ENCODE measurements around the gene KRT84.

The KRT84 gene

GRCh38 chr12:52391618-52392002 is 6.2 kb upstream of the KRT84 start:
- in situ Hi-C loops (cut with MboI; ENCODE audit: low pct_unique_long_range_greater_than_20kb, low sequenced_read_pairs), result loop anchor here (25.0 kb wide), 1 partner anchor 596 kb away; no protein-coding TSS in a partner anchor
- no peak for DNase-seq

- peak; percentile 11 for DNase-seq
- in situ Hi-C loops (cut with MboI; ENCODE audit: low pct_unique_long_range_greater_than_20kb, low sequenced_read_pairs), result loop anchor here (25.0 kb wide), 1 partner anchor 596 kb away; no protein-coding TSS in a partner anchor
Observed at GRCh38 chr12:52390739-52391617, 5.5 kb upstream of the KRT84 start.

- in situ Hi-C loops (cut with MboI; ENCODE audit: low pct_unique_long_range_greater_than_20kb, low sequenced_read_pairs), result loop anchor here (25.0 kb wide), 1 partner anchor 598 kb away; no protein-coding TSS in a partner anchor
- DNase-seq, result no peak
Observed at GRCh38 chr12:52389313-52390207, 4.1 kb upstream of the KRT84 start.

DNA sequence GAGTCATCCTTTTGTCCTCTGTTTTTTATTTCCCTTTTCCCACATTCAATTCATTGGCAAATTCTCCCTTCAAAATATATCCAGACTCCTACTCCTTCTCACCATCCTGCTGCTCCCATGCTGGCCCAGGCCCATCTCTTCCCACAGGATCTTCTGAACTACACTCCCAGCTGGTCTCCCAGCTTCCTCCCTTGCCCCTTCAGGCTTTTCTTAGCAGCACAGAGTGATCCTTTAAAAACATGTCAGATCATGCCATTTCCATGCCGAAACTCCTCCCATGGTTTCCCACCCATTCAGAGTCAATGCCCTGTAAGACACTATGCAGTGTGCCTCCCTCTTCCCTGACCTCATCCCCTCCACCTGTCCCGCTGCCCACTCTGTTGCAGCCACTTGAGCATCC is 2.4 kb upstream of the KRT84 start:
- in situ Hi-C loops (cut with MboI; ENCODE audit: low pct_unique_long_range_greater_than_20kb, low sequenced_read_pairs), result loop anchor here (25.0 kb wide), 1 partner anchor 599 kb away; no protein-coding TSS in a partner anchor
- DNase-seq, result no peak

- in situ Hi-C loops (cut with MboI; ENCODE audit: low pct_unique_long_range_greater_than_20kb, low sequenced_read_pairs), result loop anchor here (25.0 kb wide), 1 partner anchor 604 kb away; no protein-coding TSS in a partner anchor
- DNase-seq, result no peak
Observed at GRCh38 chr12:52383331-52383730, 2.1 kb downstream of the KRT84 start.

DNA sequence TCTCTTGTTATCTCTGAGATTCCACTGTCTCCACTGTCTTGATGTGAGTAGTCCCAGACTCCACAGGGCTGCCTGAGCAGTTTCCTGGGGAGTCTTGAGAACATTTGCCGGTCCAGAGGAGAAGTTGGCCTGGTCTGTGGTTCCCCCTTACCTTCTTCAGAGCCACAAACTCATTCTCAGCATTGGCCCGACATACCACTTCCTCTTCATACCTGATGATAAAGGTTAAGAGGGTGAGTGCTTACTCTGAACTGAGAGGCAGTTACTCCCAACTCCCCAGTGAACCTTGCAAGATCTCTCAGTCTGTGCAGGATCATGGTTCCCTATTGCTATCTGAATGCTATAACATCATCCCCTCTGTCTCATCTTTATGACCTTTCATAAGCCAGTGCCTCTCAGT is 2.6 kb downstream of the KRT84 start:
- in situ Hi-C loops (cut with MboI; ENCODE audit: low pct_unique_long_range_greater_than_20kb, low sequenced_read_pairs), result loop anchor here (25.0 kb wide), 1 partner anchor 604 kb away; no protein-coding TSS in a partner anchor
- no peak for DNase-seq

DNA sequence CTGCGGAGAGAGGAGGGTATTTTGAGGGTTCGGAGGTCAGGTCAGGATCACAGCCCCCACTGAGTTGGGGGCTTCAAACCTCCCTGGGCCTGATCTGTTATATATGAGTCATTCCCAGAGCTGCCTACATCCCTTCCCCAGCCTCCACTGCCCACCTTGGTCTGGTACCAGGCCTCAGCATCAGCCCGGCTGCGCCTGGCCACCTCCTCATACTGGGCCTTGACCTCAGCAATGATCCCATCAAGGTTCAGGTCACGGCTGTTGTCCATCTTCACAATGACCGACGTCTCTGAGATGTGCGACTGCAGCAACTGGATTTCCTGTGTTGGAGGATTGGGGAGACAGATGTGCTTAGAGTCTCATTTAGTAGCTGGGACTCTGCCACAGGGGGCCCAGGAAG is 4.2 kb downstream of the KRT84 start:
- in situ Hi-C loops (cut with MboI; ENCODE audit: low pct_unique_long_range_greater_than_20kb, low sequenced_read_pairs), result loop anchor here (25.0 kb wide), 1 partner anchor 606 kb away; no protein-coding TSS in a partner anchor
- DNase-seq, result no peak

GRCh38 chr12:52380271-52380694 is 5.2 kb downstream of the KRT84 start:
- DNase-seq, result peak; percentile 17
- in situ Hi-C loops (cut with MboI; ENCODE audit: low pct_unique_long_range_greater_than_20kb, low sequenced_read_pairs), result loop anchor here (25.0 kb wide), 1 partner anchor 607 kb away; no protein-coding TSS in a partner anchor

- no peak for DNase-seq
- in situ Hi-C loops (cut with MboI; ENCODE audit: low pct_unique_long_range_greater_than_20kb, low sequenced_read_pairs), result loop anchor here (10.0 to 25.0 kb wide), 2 partner anchors 495 to 608 kb away; no protein-coding TSS in a partner anchor
Observed at GRCh38 chr12:52379536-52379935, 5.9 kb downstream of the KRT84 start.

DNA sequence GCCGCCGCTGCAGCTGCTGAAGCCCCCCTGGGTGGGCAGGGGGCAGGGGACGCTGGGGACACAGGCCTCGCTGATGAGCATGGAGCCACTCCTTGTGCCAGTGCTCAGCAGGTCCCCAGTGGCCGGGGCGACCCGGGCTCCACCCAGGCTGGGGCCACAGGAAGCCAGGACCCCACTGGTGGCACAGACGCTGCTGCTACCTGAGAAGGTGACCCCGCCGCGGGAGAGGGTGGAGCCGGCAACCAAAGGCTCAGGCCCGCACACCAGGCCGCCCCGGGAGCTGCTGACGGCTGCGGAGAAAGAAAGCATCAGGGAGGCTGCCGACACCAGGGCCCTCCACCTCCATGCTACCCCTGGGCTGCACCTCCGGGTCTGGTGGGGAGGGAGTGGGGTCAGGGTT is 7.4 kb downstream of the KRT84 start:
- in situ Hi-C loops (cut with MboI; ENCODE audit: low pct_unique_long_range_greater_than_20kb, low sequenced_read_pairs), result loop anchor here (10.0 to 25.0 kb wide), 2 partner anchors 497 to 609 kb away; no protein-coding TSS in a partner anchor
- DNase-seq, result no peak

- in situ Hi-C loops (cut with MboI; ENCODE audit: low pct_unique_long_range_greater_than_20kb, low sequenced_read_pairs), result loop anchor here (10.0 to 25.0 kb wide), 2 partner anchors 498 to 610 kb away; no protein-coding TSS in a partner anchor
- no peak for DNase-seq
Observed at GRCh38 chr12:52377266-52377665, 8.2 kb downstream of the KRT84 start.

GRCh38 chr12:52372216-52373154 is 13.0 kb downstream of the KRT84 start:
- in situ Hi-C loops (cut with MboI; ENCODE audit: low pct_unique_long_range_greater_than_20kb, low sequenced_read_pairs), result loop anchor here (10.0 kb wide), 1 partner anchor 502 kb away; no protein-coding TSS in a partner anchor
- DNase-seq, result peak; percentile 72

- no peak for DNase-seq
- in situ Hi-C loops (cut with MboI; ENCODE audit: low pct_unique_long_range_greater_than_20kb, low sequenced_read_pairs), result loop anchor here (10.0 kb wide), 1 partner anchor 503 kb away; no protein-coding TSS in a partner anchor
Observed at GRCh38 chr12:52371716-52372115, 13.7 kb downstream of the KRT84 start.

DNA sequence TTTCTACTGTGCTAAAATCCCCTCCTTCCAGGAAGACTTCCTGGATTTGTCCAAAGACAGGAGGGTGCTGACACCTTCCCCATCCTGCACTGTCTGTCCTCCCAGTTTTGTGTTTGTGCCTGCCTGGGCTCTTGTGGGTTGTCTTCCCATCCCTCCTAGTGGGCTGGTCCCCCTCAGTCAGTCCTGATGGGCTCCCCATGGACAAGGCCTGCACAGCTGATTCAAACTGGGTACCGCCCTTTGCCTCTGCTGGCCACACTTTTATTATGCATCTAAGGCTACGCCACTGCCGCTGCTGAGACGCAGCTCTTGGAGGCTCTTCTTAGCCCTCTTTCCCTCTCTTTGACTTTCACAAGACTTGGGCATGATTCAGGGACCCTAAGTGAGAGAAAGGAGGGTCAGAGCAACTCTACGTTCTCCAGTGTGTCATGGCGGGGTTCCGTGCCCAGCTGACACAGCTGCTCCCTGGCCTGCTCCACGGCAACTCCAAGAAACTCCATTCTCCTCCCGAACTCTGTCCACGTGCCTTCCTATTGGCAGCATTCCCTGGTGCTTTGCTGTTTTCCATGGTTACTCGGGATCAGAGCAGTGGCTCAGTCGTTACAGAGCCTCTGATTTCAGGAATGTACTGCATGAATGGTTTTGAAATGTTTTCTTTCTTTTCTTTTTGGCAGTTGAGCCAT is 14.4 kb downstream of the KRT84 start:
- in situ Hi-C loops (cut with MboI; ENCODE audit: low pct_unique_long_range_greater_than_20kb, low sequenced_read_pairs), result loop anchor here (10.0 kb wide), 1 partner anchor 504 kb away; no protein-coding TSS in a partner anchor
- no peak for DNase-seq

DNA sequence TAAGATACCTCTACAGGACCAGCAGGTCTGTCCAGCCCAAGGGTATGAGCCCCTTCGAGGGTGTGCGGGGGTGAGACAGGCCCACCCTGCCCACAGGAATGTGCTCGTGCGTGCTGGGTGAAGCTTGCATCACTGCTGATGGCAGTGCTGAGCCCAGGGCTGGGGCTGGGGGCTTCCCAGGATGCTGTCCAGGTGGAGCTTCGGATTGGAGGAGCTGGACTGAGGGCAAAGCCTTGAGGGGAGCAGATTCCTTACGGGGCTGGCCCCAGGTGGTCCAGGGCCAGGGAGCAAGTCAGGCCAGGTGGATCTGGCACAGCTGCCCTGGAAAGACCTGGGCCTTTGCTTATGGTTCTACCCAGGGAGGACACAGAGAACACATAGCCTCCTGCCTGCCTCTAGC is 15.6 kb downstream of the KRT84 start:
- DNase-seq, result no peak
- in situ Hi-C loops (cut with MboI; ENCODE audit: low pct_unique_long_range_greater_than_20kb, low sequenced_read_pairs), result loop anchor here (10.0 kb wide), 1 partner anchor 505 kb away; no protein-coding TSS in a partner anchor

- no peak for DNase-seq
- in situ Hi-C loops (cut with MboI; ENCODE audit: low pct_unique_long_range_greater_than_20kb, low sequenced_read_pairs), result no loop called here
Observed at GRCh38 chr12:52369211-52369610, 16.2 kb downstream of the KRT84 start.

DNA sequence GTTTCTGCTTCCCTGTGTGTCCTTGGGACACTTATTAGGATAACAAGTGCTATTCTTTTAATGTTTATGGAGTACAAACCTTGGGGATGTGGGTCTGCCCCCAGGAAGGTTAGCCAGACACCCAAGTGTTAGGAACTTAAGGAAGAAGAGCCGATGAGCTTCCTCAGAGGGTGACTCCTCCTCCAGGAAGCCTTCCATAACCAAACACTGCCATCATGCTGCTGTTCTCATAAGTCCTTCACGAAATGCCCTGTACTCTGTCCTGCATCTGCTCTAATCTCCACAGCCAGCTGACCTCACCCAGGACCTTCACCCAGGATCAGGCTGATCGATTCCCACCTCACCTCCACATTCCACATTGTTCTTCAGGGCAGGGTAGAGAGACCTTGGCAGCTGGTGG is 16.9 kb downstream of the KRT84 start:
- no peak for DNase-seq
- in situ Hi-C loops (cut with MboI; ENCODE audit: low pct_unique_long_range_greater_than_20kb, low sequenced_read_pairs), result no loop called here
